Neural progenitor cell (in vitro differentiated cells): ENCODE measurements around the gene BANF1. TPM values are rescaled to one million over a fixed set of nuclear protein-coding genes. Genes with fewer than 3 reads are reported as not detected.

Experiments used
- DNase-seq: peaks from one replicate; pipeline ENCODE4 v3.0.0-alpha.2; 2016; ENCODE audit warnings: low spot score
- H2AFZ ChIP-seq: fragments of 200-600 bp; sonication (generic); replicated peaks from 2 replicates; pipeline ENCODE4 v1.6.1; 2016; ENCODE audit warnings: antibody characterized with exemption
- H3F3A ChIP-seq: fragments of 200-600 bp; sonication (generic); 2 replicates; pipeline ENCODE4 v1.6.1; 2016; ENCODE audit warnings: antibody characterized with exemption, low read depth
- H3K27ac ChIP-seq: fragments of 200-600 bp; sonication (generic); 2 replicates; pipeline ENCODE4 v1.5.1; 2016; ENCODE audit warnings: mild to moderate bottlenecking
- H3K27me3 ChIP-seq: fragments of 200-600 bp; sonication (generic); 2 replicates; pipeline ENCODE4 v1.6.1; 2016; ENCODE audit warnings: mild to moderate bottlenecking, moderate library complexity
- H3K36me3 ChIP-seq: fragments of 200-600 bp; sonication (generic); 2 replicates; pipeline ENCODE4 v1.5.1; 2016
- H3K4me1 ChIP-seq: fragments of 200-600 bp; sonication (generic); 2 replicates; pipeline ENCODE4 v1.6.1; 2016; ENCODE audit warnings: mixed run types
- H3K4me2 ChIP-seq: fragments of 200-600 bp; sonication (generic); 2 replicates; pipeline ENCODE4 v1.6.1; 2016
- H3K4me3 ChIP-seq: fragments of 200-600 bp; sonication (generic); 2 replicates; pipeline ENCODE4 v1.5.1; 2016
- H3K79me2 ChIP-seq: fragments of 200-600 bp; sonication (generic); 2 replicates; pipeline ENCODE4 v1.6.1; 2016; ENCODE audit warnings: low read depth
- H3K9ac ChIP-seq: fragments of 200-600 bp; sonication (generic); 2 replicates; pipeline ENCODE4 v1.6.1; 2016
- H3K9me3 ChIP-seq: fragments of 200-600 bp; sonication (generic); 2 replicates; pipeline ENCODE4 v1.5.1; 2016; ENCODE audit warnings: low read depth
- H4K20me1 ChIP-seq: fragments of 200-600 bp; sonication (generic); 2 replicates; pipeline ENCODE4 v1.6.1; 2016; ENCODE audit warnings: low read depth
- H3K27ac Mint-ChIP-seq: 3 replicates; pipeline ENCODE4 v1.8.0; 2021; ENCODE audit warnings: mixed read lengths
- H3K27me3 Mint-ChIP-seq: 2 replicates; pipeline ENCODE4 v1.8.0; 2022; ENCODE audit warnings: low read depth, mild to moderate bottlenecking, inconsistent platforms, moderate library complexity, mixed read lengths; ENCODE audit not compliant: insufficient read depth
- H3K36me3 Mint-ChIP-seq: 3 replicates; pipeline ENCODE4 v1.8.0; 2021; ENCODE audit warnings: mixed read lengths
- H3K4me1 Mint-ChIP-seq: 3 replicates; pipeline ENCODE4 v1.8.0; 2021; ENCODE audit warnings: mixed read lengths
- H3K4me3 Mint-ChIP-seq: 3 replicates; pipeline ENCODE4 v1.8.0; 2021; ENCODE audit warnings: mild to moderate bottlenecking, moderate library complexity, mixed read lengths
- H3K9me3 Mint-ChIP-seq: 3 replicates; pipeline ENCODE4 v1.8.0; 2020; ENCODE audit warnings: mixed read lengths
- CTCF ChIP-seq: fragments of 200-600 bp; sonication (generic); IDR thresholded peaks from 2 replicates; pipeline ENCODE4 v1.5.1; 2017; ENCODE audit warnings: antibody characterized with exemption, mild to moderate bottlenecking
- EZH2 ChIP-seq: fragments of 200-600 bp; sonication (generic); IDR thresholded peaks from 2 replicates; pipeline ENCODE4 v1.6.1; 2017; ENCODE audit warnings: antibody characterized with exemption, mild to moderate bottlenecking, moderate library complexity
- EZH2phosphoT487 ChIP-seq: fragments of 200-600 bp; sonication (generic); IDR thresholded peaks from 2 replicates; pipeline ENCODE4 v1.6.1; 2017; ENCODE audit warnings: antibody characterized with exemption
- total RNA-seq: library from RNA; depleted of rRNA; stranded (reverse); fragments of >200 nt; gene quantifications from 2 replicates; pipeline ENCODE4 v1.2.3, GENCODE V29; 2015; ENCODE audit warnings: low replicate concordance

The BANF1 gene
- total RNA-seq, 1 donor from 2014 or later, result 39.8 TPM

- DNase-seq, result no peak
- H3K36me3 Mint-ChIP-seq, result no peaks in the 10 kb centered on the region
- no peaks in the 10 kb centered on the region for H3K36me3 ChIP-seq
- H3K4me1 ChIP-seq, result no peaks in the 10 kb centered on the region
- H3K4me2 ChIP-seq, result no peak overlapping the region
- no peak overlapping the region for H3K27ac Mint-ChIP-seq
- no peaks in the 10 kb centered on the region for H3F3A ChIP-seq
- H3K9me3 Mint-ChIP-seq, result peaks cover 12% of the 10 kb centered on the region
- H2AFZ ChIP-seq, result no peak overlapping the region
- H3K4me3 Mint-ChIP-seq, result no peak overlapping the region
- no peak for TF ChIP-seq EZH2
- no peak for TF ChIP-seq CTCF
- TF ChIP-seq EZH2phosphoT487, result no peak
- peaks cover 7% of the 10 kb centered on the region for H3K27me3 Mint-ChIP-seq
- no peaks in the 10 kb centered on the region for H3K79me2 ChIP-seq
- H3K9ac ChIP-seq, result no peak overlapping the region
- no peaks in the 10 kb centered on the region for H4K20me1 ChIP-seq
- no peak overlapping the region for H3K4me3 ChIP-seq
- H3K27ac ChIP-seq, result no peak overlapping the region
- no peaks in the 10 kb centered on the region for H3K27me3 ChIP-seq
- H3K9me3 ChIP-seq, result no peaks in the 10 kb centered on the region
- no peaks in the 10 kb centered on the region for H3K4me1 Mint-ChIP-seq
Observed at GRCh38 chr11:66036334-66036710, 34.0 kb downstream of the BANF1 start.

GRCh38 chr11:66037327-66037726 lies 35.0 kb downstream of the BANF1 start:
- no peaks in the 10 kb centered on the region for H3K9me3 ChIP-seq
- H3K36me3 ChIP-seq, result no peaks in the 10 kb centered on the region
- DNase-seq, result no peak
- no peak overlapping the region for H3K4me2 ChIP-seq
- no peak overlapping the region for H3K27ac ChIP-seq
- no peak overlapping the region for H3K4me3 ChIP-seq
- Mint-ChIP-seq H3K27ac (no peak overlapping the region), H3K36me3 (no peaks in the 10 kb centered on the region), H3K4me3 (no peak overlapping the region), H3K27me3 (peaks cover 7% of the 10 kb centered on the region), H3K4me1 (no peaks in the 10 kb centered on the region), H3K9me3 (peaks cover 12% of the 10 kb centered on the region)
- H3K79me2 ChIP-seq, result no peaks in the 10 kb centered on the region
- H3K4me1 ChIP-seq, result no peaks in the 10 kb centered on the region
- no peaks in the 10 kb centered on the region for H3K27me3 ChIP-seq
- H2AFZ ChIP-seq, result no peak overlapping the region
- H3F3A ChIP-seq, result no peaks in the 10 kb centered on the region
- H4K20me1 ChIP-seq, result no peaks in the 10 kb centered on the region
- TF ChIP-seq EZH2phosphoT487 (no peak), EZH2 (no peak), CTCF (no peak)
- no peak overlapping the region for H3K9ac ChIP-seq

GRCh38 chr11:66039765-66040164 lies 37.5 kb downstream of the BANF1 start:
- Histone ChIP-seq H3K36me3 (peaks cover 4% of the 10 kb centered on the region), H4K20me1 (no peaks in the 10 kb centered on the region), H3K4me2 (no peak overlapping the region), H3K4me1 (peaks cover 2% of the 10 kb centered on the region), H3K9me3 (no peaks in the 10 kb centered on the region), H3K79me2 (peaks cover 4% of the 10 kb centered on the region), H3K27me3 (no peaks in the 10 kb centered on the region), H3K4me3 (no peak overlapping the region), H3K9ac (no peak overlapping the region), H3K27ac (no peak overlapping the region), H2AFZ (no peak overlapping the region), H3F3A (peaks cover 3% of the 10 kb centered on the region)
- Mint-ChIP-seq H3K9me3 (peaks cover 13% of the 10 kb centered on the region), H3K4me3 (no peak overlapping the region), H3K27ac (no peak overlapping the region), H3K27me3 (peaks cover 4% of the 10 kb centered on the region), H3K36me3 (no peaks in the 10 kb centered on the region), H3K4me1 (peaks cover 4% of the 10 kb centered on the region)
- no peak for DNase-seq
- TF ChIP-seq EZH2phosphoT487, result no peak
- no peak for TF ChIP-seq EZH2
- TF ChIP-seq CTCF, result no peak
